Fibroblast of skin of scalp (primary cell): Measurements from ENCODE around the gene SPATA13.

Source experiments
- DNase-seq: peaks from one replicate; pipeline ENCODE4 v3.0.0-alpha.2; 2013

SPATA13 gene

DNA sequence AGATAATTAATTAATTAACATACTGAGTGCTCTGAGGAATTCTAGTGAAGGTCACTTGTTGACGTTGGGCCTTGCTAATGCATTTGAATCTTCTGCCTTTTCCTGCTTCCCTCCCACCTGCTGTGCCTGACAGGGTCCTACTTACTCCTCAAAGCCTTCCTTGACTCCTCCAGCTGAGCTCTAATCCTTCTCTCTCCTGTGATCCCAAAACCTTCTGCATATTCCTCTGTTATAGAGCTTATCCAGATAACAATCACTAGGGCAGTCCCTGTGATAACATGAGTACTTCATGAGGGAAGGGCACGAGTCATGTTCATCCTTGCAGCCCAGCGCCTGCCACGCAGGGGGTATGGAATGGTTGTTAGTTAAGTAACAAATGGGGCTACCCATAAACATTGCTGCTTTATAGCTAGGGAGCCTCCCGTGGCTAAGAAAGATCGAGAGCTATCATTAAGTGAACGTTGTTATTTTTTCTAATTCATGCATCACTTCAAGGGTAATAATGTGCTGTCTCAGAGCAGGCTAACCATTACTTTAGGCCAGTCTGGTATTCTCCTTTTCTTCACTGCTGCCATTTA, 19.1 kb upstream of the SPATA13 start:
- DNase-seq, result peak; percentile 21

DNA sequence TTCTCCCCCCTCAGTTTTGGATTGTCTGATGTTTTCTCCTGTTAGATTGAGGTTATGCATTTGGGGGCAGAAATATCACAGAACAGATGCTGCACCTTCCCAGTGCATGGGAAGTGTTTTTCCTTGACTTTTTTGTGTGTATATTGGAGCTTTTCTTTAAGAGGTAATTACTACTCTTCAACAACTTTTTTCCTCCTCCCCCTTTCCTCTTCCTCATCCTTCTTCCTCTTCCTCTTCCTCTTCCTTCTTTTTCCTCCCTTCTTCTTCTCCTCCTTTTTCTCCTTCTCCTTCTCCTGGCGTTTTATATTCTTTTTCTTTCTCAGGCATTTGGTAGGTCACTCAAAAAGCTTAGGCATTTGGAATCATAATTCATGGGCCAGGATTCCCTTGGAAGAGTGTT, 18.1 kb upstream of the SPATA13 start:
- no peak for DNase-seq

DNA sequence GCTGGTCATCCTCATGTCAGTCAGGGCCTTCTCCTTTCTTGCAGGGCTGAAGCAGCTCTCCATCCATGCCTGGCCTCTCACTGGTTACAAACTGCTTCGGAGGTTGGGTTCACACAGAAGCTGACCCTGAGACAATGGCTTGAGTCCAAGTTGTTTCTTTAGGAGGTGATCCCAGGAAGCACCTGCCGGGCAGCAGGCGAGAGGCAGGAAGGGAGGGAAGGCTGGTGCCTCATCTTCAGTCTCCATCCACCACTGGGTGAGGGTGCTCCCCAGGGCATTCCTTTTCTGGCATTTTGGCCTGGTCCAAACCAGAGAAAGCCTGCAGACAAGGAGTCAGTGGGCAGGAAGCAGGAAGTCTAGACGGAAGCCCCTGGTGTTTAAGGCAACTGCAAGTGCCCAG, 17.6 kb upstream of the SPATA13 start:
- DNase-seq, result no peak

DNA sequence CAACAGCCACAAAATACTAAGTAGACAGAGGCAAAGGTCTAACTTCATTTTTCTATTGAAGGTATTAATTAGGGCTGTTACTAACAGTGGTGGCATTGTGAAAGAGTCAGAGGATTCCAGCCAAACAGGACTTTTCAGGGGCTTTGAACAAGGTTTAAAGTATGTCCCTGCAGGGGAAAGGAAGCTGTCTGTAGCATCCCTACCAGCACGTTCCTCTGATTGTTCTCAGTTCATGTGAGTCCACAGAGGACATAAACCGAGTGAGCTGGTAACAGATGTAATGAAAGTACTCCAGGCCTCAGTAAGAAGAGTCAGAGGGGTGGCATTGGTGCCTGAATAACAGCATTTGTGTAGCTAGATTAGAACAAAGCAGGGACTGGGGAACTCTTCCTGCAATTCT, 15.3 kb upstream of the SPATA13 start:
- no peak for DNase-seq

DNA sequence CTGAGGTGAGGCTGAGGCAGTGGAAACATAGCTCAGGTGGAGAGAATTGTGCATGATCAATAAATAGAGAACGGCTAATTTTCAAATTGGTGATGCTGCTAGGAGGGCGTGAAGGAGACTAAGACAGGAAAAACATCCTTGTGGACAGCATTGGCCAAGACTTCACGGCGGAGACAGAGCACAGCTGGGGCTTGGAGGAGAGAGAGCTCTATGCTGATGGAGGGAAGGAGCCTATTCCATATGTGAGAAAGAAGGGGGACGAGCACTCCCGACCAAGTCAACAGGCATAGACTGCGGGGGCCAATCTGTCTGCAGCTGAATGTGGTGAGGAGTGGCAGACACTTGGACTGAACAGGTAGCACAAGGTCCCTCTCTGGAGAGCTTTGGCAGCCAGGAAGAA, 14.8 kb upstream of the SPATA13 start:
- no peak for DNase-seq

DNA sequence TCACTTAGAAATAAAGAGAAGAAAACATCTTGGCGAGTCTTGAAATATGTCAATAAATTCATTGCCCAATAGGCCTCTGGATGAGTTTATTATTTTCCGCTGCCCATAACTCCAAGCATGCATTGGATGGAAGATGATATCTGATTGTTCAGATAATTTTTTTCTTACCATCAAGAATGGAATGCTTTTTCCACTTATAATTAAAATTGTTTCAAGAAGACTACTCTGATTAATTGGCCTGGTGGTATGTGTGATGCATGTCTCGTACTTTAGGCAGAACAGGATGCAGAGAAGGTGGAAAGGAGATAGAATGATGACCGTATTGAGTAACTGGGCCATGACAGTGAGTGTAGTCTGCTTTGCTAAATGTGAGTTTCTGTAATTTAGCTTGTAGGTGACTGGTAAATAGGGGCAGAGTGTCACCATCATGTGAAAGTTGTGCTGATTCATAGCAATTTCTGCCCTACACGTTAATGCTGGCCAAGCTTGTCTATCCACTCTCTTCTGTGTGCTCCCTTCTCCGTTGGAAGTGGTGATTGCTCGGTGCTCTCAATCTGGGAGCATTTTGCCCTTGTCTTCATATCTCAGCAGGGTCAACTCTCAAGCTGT, 13.5 kb upstream of the SPATA13 start:
- no peak for DNase-seq

DNA sequence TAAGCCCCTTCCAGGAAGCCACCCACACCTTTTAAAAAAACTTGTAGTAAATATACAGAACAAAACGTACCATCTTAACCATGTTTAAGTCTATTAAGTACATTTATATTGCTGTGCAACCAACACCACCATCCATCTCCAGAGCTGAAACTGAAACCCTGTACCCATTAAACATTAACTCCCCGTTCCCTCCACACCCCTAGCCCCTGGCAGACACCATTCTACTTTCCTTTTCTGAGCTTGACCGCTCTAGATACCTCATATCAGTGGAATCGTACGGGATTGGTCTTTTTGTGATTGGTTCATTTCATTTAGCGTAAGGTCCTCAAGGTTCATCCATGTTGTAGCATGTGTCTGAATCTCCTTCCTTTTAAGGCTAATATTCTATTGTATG, 13.0 kb upstream of the SPATA13 start:
- no peak for DNase-seq

DNA sequence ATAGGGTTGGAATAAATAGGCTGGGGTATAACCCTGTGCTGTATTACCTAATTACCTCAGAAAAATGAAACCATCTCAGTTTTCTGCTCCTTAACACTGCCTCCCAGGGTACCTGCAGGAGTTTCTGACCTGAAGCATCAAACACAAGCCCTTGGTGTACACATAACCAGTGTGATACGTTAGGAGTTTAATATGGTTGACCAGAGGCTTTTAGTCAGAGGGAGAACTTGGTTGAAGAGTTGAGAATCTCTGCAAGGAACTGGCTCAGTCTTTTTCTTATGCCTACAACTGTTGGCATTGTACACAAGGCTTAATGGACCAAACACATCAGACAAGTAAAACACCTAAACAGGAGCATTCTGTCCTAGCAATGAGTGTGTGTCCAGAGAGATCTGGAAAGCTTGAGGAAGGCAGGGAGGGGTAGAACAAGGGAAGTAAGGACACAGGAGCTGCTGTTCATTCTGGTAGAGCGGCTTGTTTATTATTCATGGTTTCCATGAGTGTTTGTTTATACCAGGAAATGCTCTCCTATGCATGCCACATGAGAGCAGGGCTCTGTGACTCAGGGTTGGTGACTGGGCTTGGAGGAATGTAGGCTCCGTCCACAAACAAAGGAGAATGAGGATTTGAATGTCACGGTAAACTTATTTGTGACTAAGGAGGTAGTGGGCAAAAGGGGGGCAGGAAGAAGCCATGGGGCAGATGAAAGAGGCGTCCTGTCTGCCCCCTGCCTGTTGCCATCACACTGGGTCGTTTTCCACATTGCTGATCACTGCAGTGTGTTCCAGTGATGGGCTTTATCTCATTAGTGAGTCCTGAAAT, 11.9 kb upstream of the SPATA13 start:
- DNase-seq, result peak; percentile 92

DNA sequence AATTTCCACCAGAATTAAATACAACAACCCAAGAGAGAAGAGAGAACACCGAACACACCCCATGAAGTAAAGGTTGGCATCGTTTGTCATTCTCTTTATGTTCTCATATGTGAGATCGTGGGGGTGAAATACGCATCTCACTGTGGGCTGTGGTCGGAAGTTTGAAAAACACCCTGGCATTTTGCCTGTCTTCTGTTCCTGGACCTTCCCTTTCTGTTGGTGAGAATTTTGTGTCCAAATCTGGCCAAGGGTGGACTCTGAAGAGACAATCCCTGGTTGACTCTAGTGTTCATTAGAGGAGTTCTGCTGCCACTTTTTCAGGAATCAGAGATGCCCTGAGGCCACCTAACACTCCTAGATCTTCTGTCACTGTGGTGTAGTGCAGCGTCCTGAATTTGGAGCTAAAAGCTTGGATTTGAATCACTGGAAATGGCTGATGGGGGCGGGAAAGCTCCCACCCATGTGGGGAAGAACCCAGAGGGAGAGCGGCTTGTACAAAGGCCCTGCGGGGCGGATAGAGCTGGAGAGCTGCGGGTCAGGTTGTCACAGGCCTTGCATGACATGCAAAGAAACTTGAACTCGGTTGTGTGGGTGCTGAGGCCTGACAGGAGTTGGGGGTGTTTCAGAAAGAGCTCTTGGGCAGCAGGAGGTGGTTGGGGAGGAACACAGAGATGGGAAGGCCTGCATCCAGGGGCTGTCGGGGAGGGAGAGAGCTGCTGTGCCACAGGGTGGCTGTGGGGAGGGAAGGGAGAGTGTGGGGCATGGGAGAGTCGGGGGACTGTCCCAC, 11.1 kb upstream of the SPATA13 start:
- DNase-seq, result no peak

DNA sequence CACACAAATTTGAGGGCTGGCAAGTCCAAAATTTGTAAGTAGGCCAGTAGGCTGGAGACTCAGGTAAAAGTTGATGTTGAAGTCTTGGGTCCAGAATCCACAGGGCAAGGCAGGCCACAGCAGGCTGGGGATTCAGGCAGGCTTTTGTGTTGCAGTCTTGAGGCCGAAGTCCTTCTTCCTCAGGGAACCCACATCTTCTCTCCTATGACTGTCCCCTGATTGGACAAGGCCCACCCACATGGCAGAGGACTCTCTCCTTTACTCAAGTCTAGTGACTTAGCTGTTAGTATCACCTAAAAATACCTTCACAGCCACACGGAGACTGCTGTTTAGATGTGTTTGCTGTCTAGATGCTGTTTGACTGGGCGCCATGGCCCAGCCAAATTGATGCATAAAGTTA, 9.9 kb upstream of the SPATA13 start:
- DNase-seq, result no peak

DNA sequence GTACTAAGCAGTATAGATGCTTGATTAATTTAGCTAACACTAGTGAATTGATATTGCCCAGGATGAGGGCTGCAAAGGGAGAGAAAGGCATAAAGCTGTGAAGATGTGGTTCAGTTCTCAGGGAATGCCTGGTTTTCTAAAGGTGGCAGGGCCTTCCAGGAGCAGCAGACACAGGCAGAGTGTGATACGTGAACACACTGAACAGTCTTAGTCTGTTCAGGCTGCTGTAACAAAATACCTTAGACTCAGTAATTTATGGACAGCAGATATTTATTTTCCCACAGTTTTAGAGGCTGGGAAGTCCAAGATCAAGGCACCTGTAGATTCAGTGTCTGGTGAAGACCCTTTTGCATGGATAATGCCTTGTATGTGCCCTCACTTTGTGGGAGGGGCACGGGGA, 8.7 kb upstream of the SPATA13 start:
- DNase-seq, result no peak

DNA sequence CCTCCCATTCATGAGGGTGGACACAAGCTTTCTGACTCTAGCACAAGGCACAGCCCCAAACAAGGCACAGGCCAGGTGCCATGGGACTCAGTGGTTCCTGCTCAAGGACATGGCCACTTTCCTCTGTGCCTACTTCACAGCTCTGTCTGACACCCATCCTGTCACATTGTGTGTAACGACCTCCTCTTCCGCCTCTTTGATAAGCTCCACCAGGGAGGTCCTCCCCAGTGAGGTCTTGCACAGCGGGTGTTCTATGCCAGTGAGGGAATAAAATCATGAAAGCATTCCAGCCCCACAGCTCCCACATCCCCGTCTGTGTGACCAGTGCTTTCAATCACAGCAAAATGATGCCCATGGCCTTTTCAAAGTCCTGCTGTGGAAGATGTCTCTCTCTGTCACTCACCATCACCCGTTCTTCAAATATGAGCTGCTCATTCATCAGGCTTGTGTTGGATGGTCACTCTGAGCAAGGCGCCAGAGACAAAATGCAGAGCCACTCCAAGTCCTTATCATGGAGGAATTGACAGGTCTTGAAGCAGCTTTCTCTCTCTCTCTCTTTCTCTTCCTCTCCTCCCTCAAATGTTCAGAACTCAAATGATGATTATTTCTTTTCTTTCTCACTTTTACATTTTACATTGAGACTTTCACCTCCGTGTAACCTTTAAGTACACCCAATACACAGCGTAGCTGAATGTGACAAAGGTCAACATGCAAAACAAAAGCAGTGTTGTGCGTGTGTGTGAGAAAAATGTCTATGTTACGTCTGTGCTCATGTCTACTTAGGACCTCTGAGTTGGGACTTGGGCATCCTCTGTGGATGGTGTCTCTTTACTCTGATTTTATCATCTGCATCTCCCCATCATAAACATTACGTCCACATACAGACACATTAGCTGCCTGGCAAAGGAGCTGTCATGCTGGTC, 8.0 kb upstream of the SPATA13 start:
- DNase-seq, result no peak

DNA sequence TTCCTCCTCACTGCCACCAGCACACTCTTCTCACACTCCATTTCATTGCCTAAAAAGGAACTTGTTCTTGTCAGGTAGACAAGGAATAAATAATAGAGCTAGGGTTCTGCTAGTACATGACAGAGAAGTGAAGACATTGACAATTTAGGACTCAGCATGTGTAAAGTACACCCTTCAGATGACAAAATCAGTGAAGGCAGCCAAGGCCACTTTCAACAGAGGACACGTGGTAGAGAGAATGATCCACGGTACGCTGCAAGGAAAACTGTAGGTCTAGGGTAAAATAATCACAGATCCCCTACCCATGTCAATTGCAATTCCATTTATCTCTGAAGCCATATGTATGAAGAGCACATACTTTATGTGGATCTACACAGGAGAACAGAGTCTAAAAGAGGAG, 7.2 kb upstream of the SPATA13 start:
- no peak for DNase-seq

DNA sequence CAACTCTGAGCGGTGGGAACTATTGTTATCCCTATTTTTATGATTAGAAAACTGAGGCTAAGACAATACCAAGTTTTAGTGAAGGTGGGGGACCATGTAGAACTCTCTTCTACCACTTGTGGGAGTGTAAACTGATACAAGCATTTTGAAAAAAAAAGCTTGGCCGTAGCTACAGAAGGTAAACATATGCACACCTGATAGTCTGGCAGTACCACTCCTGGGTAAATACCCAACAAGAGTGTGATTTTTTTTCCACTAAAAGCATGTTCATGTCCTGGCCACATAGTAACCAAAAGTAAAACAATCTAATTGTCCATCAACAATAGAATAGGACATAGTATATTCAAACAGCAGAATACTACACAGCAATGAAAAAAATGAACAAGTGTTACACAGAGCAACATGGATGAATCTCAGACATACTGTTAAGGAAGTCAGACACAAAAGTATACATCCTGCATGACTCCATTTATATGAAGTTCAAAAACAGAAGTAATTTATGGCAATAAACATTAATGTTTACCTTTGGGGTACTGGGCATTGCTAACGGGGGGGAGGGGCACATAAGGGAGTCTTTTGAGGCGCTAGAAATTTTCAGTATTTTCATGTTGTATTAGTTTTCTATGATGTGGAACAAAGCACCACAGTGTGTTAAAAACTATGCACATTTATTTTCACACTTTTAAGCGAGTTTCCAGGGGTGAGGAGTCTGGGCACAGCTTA, 6.4 kb upstream of the SPATA13 start:
- no peak for DNase-seq

DNA sequence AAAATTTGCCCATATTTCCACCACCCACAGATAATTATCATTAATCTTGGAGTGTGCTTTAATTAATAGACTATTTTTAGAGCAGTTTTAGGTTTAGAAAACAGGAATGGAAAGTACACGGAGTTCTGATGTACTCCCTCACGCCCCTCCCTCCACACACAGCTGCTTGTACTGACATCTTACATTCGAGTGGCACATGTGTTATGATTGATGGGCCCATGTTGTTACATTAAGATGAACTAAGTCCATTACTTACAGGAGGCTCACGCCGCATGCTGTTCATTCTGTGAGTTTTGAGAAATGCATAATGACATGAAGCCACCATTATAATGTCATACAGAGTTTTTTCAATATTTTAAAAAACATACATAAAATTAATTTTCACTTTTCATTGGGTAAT, 1.2 kb upstream of the SPATA13 start:
- no peak for DNase-seq

DNA sequence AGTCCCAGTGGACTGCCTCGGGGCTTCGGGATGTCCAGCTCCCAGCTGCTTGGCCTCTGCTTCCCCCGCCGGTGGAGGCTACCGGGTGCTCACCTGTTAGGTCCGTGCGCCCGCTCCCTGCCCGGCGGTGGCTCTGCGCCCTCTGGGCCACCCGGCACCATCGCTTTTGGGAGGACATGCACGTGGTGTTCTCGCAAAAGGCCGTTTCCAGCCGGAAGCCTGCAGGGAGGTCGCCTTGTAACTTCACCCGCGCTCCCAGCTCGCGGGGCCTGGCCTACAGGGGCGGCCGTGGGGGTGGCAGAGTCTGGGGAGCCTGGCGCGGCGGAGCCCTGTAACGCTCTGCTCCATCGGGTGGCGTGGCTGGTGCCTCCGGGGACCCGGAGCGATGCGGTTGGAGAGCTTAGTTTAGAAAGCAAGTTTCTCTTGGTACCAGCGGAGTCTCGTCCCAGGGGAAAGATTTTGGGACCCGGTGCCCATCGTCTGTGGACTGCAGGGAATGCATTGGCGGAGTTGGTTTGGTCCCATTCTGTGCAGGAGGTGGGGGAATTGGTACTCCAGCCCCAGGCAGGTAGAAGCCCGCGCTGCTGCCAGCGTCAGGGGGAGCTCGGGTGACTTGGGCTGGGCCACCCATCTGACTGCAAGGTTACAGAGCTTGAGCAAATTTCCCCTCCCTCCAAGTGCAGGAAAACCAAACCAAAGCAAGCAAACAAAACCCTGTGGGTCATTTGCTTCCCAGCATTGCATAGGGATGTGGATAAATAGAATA, 673 bp downstream of the SPATA13 start:
- DNase-seq, result no peak

DNA sequence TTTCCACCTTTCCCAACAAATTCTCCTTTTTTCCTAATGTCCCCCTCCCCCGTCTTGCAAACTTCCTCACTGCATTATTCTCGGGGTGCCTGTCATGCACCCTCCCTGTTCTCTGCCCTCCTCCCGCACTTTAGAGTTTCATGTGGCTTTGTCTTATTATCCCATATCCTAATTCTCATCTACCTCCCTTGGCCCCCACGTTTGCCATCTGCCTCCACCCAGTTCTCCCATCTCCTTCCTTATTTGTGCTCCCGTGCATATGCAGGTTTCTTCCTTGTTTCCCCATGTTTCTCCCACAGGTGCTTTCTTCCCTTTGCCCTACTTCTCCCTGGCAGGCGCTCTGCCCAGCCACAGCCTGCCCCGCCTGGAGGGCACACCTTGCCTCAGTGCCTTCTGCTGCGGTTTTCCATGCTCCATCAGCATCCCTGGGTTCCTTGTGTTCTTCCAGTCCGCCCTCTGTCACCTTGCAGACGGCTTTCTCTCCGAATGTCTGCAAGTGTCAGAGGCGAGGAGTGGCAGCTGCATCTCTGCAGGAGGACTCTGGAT, 1.5 kb downstream of the SPATA13 start:
- DNase-seq, result no peak

DNA sequence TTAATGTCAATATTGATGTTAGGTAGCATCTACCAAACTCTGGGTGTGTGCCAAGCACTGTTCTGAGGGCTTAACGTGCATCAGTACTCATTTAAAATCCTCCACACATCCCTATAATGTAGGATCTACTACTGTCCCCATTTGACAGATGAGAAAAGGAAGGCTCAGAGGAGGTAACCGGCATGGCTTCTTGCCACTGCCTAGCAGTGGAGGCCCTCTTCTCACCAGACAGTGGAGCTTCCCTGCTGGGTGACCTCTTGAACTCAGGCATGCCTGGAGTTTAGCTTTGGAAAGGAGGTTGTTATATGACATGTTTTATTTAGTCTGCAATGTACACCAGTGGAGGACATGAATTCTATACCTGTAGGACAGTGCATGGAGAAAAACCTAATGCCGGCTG, 2.1 kb downstream of the SPATA13 start:
- no peak for DNase-seq

DNA sequence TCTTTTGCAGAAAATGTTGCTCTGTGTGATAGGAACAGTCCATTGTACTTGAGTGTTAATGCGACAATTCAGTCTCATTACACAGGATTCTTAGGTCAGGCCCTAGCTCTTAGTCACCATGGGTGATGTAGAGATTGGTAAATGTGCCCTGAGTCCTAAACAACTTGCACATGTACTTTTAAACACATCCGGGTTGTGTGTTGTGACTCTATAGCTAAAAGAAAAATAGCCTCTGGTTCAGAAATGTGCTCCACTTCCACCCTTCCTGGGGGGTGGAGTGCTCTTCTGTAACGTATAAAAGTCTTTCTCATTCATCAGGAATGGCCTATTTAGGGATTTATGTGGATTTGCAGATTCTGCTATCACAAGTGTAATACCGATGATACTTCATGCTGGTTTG, 5.2 kb downstream of the SPATA13 start:
- DNase-seq, result peak; percentile 62

DNA sequence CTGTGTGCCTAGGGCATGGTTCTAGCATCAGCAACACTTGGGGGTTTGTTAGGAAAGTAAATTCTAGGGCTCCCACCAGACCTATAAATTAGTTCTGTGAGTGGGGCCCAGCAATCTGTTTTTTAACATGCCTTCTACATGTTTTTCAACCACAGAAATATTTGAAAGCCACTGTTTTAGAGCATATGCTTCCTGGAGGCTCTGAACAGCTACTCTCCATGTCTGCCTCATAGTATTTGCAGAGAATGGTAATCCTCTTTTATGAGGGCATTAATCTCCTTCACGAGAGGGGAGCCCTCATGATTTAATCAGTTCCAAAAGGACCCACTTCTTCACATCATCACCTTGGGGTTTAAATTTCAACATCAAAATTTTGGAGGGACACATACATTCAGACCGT, 6.0 kb downstream of the SPATA13 start:
- DNase-seq, result no peak
